ENCODE results near the gene ZMAT3.
"Not testable (repeated sequence)": the region's sequence is repeated elsewhere in the genome, so short reads cannot be mapped to it uniquely, and the experiment has no call there.

The ZMAT3 gene

GRCh38 chr3:179036226-179036625, 35.4 kb downstream of the ZMAT3 start:
- TF ChIP-seq SUZ12 (IDR thresholded peaks at IDR 0.05; ENCODE audit: extremely low read depth, insufficient read depth, insufficient read length) = no peak
- Histone ChIP-seq H3K9me3 (ENCODE audit: insufficient read depth, low read length) (no peaks in the 10 kb centered on the region; the same call in 1 of the 2 replicates), H3K4me1 (ENCODE audit: insufficient read depth, insufficient read length) (no peaks in the 10 kb centered on the region), H3K36me3 (ENCODE audit: insufficient read depth, insufficient read length, low read length) (peaks cover 4% of the 10 kb centered on the region), H3K9ac (ENCODE audit: insufficient read length, low read depth) (no peak overlapping the region), H3K27me3 (ENCODE audit: insufficient read depth, insufficient read length) (no peaks in the 10 kb centered on the region), H3K4me3 (ENCODE audit: insufficient read length, low read depth) (no peak overlapping the region)
- no peak for DNase-seq (ENCODE audit: low read depth, low spot score)

GRCh38 chr3:179035232-179035631, 36.4 kb downstream of the ZMAT3 start:
- DNase-seq (ENCODE audit: low read depth, low spot score) = no peak
- no peaks in the 10 kb centered on the region for H3K4me1 ChIP-seq (ENCODE audit: insufficient read depth, insufficient read length)
- H3K4me3 ChIP-seq (ENCODE audit: insufficient read length, low read depth) = no peak overlapping the region
- H3K27me3 ChIP-seq (ENCODE audit: insufficient read depth, insufficient read length) = no peaks in the 10 kb centered on the region
- TF ChIP-seq ZNF274 (IDR thresholded peaks at IDR 0.05; ENCODE audit: low read depth, low read length) (no peak), YY1 (IDR thresholded peaks at IDR 0.05; ENCODE audit: insufficient read depth, insufficient read length) (no peak), SUZ12 (IDR thresholded peaks at IDR 0.05; ENCODE audit: extremely low read depth, insufficient read depth, insufficient read length) (no peak)
- H3K36me3 ChIP-seq (ENCODE audit: insufficient read depth, insufficient read length, low read length) = peaks cover 6% of the 10 kb centered on the region
- no peak overlapping the region for H3K9ac ChIP-seq (ENCODE audit: insufficient read length, low read depth)
- H3K9me3 ChIP-seq (ENCODE audit: insufficient read depth, low read length) = no peaks in the 10 kb centered on the region; the same call in none of the 2 replicates

GRCh38 chr3:179033304-179033657, 38.3 kb downstream of the ZMAT3 start:
- not testable (repeated sequence) for H3K27me3 ChIP-seq (ENCODE audit: insufficient read depth, insufficient read length); H3K36me3 ChIP-seq (ENCODE audit: insufficient read depth, insufficient read length, low read length); H3K4me1 ChIP-seq (ENCODE audit: insufficient read depth, insufficient read length)

DNA sequence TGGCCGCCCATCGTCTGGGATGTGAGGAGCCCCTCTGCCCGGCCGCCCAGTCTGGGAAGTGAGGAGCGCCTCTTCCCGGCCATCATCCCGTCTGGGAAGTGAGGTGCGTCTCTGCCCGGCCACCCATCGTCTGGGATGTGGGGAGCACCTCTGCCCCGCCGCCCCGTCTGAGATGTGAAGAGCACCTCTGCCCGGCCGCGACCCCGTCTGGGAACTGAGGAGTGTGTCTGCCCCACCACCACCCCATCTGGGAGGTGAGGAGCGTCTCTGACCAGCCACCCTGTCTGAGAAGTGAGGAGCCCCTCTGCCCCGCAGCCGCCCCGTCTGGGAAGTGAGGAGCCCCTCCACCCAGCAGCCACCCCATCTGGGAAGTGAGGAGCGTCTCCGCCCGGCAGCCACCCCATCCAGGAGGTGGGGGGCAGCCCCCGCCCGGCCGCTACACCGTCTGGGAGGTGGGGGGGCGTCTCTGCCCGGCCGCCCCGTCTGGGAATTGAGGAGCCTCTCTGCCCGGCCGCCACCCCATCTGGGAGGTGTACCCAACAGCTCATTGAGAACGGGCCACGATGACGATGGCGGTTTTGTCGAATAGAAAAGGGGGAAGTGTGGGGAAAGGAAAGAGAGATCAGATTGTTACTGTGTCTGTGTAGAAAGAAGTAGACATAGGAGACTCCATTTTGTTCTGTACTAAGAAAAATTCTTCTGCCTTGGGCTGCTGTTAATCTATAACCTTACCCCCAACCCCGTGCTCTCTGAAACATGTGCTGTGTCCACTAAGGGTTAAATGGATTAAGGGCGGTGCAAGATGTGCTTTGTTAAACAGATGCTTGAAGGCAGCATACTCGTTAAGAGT, 38.9 kb downstream of the ZMAT3 start:
- not testable (repeated sequence) for H3K27me3 ChIP-seq (ENCODE audit: insufficient read depth, insufficient read length); DNase-seq (ENCODE audit: low read depth, low spot score); H3K36me3 ChIP-seq (ENCODE audit: insufficient read depth, insufficient read length, low read length); H3K4me3 ChIP-seq (ENCODE audit: insufficient read length, low read depth); H3K9me3 ChIP-seq (ENCODE audit: insufficient read depth, low read length); H3K9ac ChIP-seq (ENCODE audit: insufficient read length, low read depth); H3K4me1 ChIP-seq (ENCODE audit: insufficient read depth, insufficient read length)

More at GRCh38 chr3:179033304-179033657, 38.3 kb downstream of the ZMAT3 start:
- not testable (repeated sequence) for H3K9me3 ChIP-seq (ENCODE audit: insufficient read depth, low read length); DNase-seq (ENCODE audit: low read depth, low spot score); H3K4me3 ChIP-seq (ENCODE audit: insufficient read length, low read depth); H3K9ac ChIP-seq (ENCODE audit: insufficient read length, low read depth)

DNA sequence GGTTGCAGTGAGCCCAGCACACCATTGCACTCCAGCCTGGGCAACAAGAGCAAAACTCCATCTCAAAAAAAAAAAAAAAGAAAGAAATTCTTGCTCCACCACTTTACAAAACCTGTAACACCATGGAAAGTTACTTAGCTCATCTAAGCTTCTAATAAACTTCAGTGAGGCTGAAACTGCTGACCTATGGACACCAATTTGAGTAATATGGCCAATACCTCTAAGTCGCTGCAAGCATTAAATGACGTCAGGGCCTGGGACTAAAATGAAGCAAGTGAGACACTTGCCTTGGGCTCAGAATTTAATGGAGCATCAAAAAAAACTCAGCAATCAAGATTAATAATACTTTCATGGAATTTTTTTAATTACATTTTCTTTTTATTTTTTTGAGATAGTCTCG, 42.5 kb downstream of the ZMAT3 start:
- no peak overlapping the region for H3K9ac ChIP-seq (ENCODE audit: insufficient read length, low read depth)
- no peak for TF ChIP-seq SUZ12 (IDR thresholded peaks at IDR 0.05; ENCODE audit: extremely low read depth, insufficient read depth, insufficient read length)
- TF ChIP-seq ZNF274 (IDR thresholded peaks at IDR 0.05; ENCODE audit: low read depth, low read length) = no peak
- no peak for TF ChIP-seq YY1 (IDR thresholded peaks at IDR 0.05; ENCODE audit: insufficient read depth, insufficient read length)
- H3K36me3 ChIP-seq (ENCODE audit: insufficient read depth, insufficient read length, low read length) = peaks cover 2% of the 10 kb centered on the region
- H3K4me1 ChIP-seq (ENCODE audit: insufficient read depth, insufficient read length) = no peaks in the 10 kb centered on the region
- H3K4me3 ChIP-seq (ENCODE audit: insufficient read length, low read depth) = no peak overlapping the region
- no peaks in the 10 kb centered on the region for H3K27me3 ChIP-seq (ENCODE audit: insufficient read depth, insufficient read length)
- no peaks in the 10 kb centered on the region; the same call in none of the 2 replicates for H3K9me3 ChIP-seq (ENCODE audit: insufficient read depth, low read length)
- no peak for DNase-seq (ENCODE audit: low read depth, low spot score)

GRCh38 chr3:179028408-179028807, 43.2 kb downstream of the ZMAT3 start:
- no peak for DNase-seq (ENCODE audit: low read depth, low spot score)
- H3K9me3 ChIP-seq (ENCODE audit: insufficient read depth, low read length) = no peaks in the 10 kb centered on the region; the same call in none of the 2 replicates
- H3K36me3 ChIP-seq (ENCODE audit: insufficient read depth, insufficient read length, low read length) = peaks cover 2% of the 10 kb centered on the region
- no peak overlapping the region for H3K4me3 ChIP-seq (ENCODE audit: insufficient read length, low read depth)
- H3K9ac ChIP-seq (ENCODE audit: insufficient read length, low read depth) = no peak overlapping the region
- H3K27me3 ChIP-seq (ENCODE audit: insufficient read depth, insufficient read length) = no peaks in the 10 kb centered on the region
- TF ChIP-seq ZNF274 (IDR thresholded peaks at IDR 0.05; ENCODE audit: low read depth, low read length) (no peak), SUZ12 (IDR thresholded peaks at IDR 0.05; ENCODE audit: extremely low read depth, insufficient read depth, insufficient read length) (no peak), YY1 (IDR thresholded peaks at IDR 0.05; ENCODE audit: insufficient read depth, insufficient read length) (no peak)
- H3K4me1 ChIP-seq (ENCODE audit: insufficient read depth, insufficient read length) = no peaks in the 10 kb centered on the region

- Histone ChIP-seq H3K27me3 (ENCODE audit: insufficient read depth, insufficient read length) (no peaks in the 10 kb centered on the region), H3K9ac (ENCODE audit: insufficient read length, low read depth) (no peak overlapping the region), H3K4me3 (ENCODE audit: insufficient read length, low read depth) (no peak overlapping the region), H3K4me1 (ENCODE audit: insufficient read depth, insufficient read length) (no peaks in the 10 kb centered on the region), H3K36me3 (ENCODE audit: insufficient read depth, insufficient read length, low read length) (peaks cover 2% of the 10 kb centered on the region), H3K9me3 (ENCODE audit: insufficient read depth, low read length) (no peaks in the 10 kb centered on the region; the same call in none of the 2 replicates)
- DNase-seq (ENCODE audit: low read depth, low spot score) = no peak
- no peak for TF ChIP-seq ZNF274 (IDR thresholded peaks at IDR 0.05; ENCODE audit: low read depth, low read length)
- TF ChIP-seq SUZ12 (IDR thresholded peaks at IDR 0.05; ENCODE audit: extremely low read depth, insufficient read depth, insufficient read length) = no peak
- TF ChIP-seq YY1 (IDR thresholded peaks at IDR 0.05; ENCODE audit: insufficient read depth, insufficient read length) = no peak
Observed at GRCh38 chr3:179027326-179027900, 44.2 kb downstream of the ZMAT3 start.

All from NT2/D1 (cell line).